ENCODE results near the gene ERICH6. TPM values are rescaled to one million over a fixed set of nuclear protein-coding genes. Genes with fewer than 3 reads are reported as not detected.

Gene ERICH6
- total RNA-seq, 1 donor from 2014 or later, result 0.31 TPM

DNA sequence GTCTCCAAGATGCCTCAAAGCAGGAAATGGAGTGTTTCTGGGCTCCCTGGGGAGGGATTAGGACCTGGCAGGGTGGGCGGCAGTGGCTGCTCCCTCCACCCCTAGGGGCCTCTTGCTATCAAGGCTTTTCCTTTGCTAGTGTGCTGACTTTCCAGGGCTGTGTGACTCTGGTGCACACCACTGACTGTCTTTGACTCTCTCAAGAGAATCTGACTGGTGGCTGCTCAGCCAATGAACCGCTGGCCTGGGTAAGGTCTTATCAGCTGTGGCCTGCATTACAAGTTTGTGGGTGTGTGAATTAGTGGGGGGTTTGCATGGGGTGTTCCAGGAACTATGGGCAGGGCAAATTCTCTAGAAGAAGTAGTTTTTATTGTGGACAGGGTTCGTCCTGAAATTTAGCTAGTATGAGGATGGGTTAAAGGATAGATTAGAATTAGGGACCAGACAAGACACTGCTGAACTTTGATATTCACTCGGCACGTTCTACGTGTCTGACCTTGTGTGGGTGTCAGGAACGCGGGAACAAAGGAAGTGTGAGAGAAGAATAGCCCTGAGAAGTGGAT, 29.7 kb upstream of the ERICH6 start:
- peaks cover 5% of the 10 kb centered on the region for H3K27me3 Mint-ChIP-seq (ENCODE audit: unreplicated experiment)
- no peaks in the 10 kb centered on the region for H3K36me3 Mint-ChIP-seq (ENCODE audit: low read depth, unreplicated experiment)
- no peak for DNase-seq (ENCODE audit: low spot score)
- H3K4me3 Mint-ChIP-seq (ENCODE audit: unreplicated experiment), result no peak overlapping the region
- TF ChIP-seq, protein P1, sequence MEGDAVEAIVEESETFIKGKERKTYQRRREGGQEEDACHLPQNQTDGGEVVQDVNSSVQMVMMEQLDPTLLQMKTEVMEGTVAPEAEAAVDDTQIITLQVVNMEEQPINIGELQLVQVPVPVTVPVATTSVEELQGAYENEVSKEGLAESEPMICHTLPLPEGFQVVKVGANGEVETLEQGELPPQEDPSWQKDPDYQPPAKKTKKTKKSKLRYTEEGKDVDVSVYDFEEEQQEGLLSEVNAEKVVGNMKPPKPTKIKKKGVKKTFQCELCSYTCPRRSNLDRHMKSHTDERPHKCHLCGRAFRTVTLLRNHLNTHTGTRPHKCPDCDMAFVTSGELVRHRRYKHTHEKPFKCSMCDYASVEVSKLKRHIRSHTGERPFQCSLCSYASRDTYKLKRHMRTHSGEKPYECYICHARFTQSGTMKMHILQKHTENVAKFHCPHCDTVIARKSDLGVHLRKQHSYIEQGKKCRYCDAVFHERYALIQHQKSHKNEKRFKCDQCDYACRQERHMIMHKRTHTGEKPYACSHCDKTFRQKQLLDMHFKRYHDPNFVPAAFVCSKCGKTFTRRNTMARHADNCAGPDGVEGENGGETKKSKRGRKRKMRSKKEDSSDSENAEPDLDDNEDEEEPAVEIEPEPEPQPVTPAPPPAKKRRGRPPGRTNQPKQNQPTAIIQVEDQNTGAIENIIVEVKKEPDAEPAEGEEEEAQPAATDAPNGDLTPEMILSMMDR (IDR thresholded peaks at IDR 0.05; ENCODE audit: unreplicated experiment), result no peak
- peaks cover 6% of the 10 kb centered on the region for H3K4me1 Mint-ChIP-seq (ENCODE audit: unreplicated experiment)
- H3K27ac Mint-ChIP-seq (ENCODE audit: unreplicated experiment), result no peak overlapping the region
- H3K9me3 Mint-ChIP-seq (ENCODE audit: unreplicated experiment), result no peaks in the 10 kb centered on the region

DNA sequence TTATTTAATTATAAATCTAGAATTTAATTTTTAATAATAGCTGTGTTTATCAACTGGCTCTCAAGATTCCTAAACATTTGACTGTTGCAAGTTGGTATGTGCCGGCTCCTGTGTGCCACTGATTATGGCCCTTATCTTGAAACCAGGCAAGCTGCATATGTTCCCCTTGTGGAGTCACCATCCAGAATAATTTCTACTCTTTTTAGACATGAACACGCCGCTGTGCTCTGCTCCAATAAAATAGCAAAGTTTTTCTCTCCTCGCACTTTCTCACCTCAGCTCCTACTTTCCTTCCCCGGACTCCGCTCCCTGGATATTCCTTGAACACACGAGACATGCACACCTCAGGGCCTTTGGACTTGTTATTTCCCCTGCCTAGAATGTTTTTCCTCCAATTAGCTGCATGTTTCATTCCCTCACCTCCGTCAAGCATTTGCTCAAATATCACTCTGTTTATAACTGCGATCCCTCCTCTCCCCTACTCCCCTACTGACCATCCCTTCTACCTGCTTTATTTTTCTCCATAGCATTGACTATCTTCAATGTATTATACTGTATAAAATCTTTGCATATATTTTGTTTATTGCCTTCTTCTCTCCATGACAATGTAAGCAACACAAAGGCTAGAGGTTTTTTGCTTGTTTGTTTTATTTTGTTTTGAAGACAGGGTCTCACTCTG, 26.1 kb upstream of the ERICH6 start:
- Mint-ChIP-seq H3K9me3 (ENCODE audit: unreplicated experiment) (no peaks in the 10 kb centered on the region), H3K27me3 (ENCODE audit: unreplicated experiment) (peaks cover 10% of the 10 kb centered on the region), H3K27ac (ENCODE audit: unreplicated experiment) (no peak overlapping the region), H3K4me3 (ENCODE audit: unreplicated experiment) (no peak overlapping the region), H3K36me3 (ENCODE audit: low read depth, unreplicated experiment) (no peaks in the 10 kb centered on the region), H3K4me1 (ENCODE audit: unreplicated experiment) (peaks cover 15% of the 10 kb centered on the region)
- DNase-seq (ENCODE audit: low spot score), result no peak
- TF ChIP-seq, protein P1 (IDR thresholded peaks at IDR 0.05; ENCODE audit: unreplicated experiment), result no peak

DNA sequence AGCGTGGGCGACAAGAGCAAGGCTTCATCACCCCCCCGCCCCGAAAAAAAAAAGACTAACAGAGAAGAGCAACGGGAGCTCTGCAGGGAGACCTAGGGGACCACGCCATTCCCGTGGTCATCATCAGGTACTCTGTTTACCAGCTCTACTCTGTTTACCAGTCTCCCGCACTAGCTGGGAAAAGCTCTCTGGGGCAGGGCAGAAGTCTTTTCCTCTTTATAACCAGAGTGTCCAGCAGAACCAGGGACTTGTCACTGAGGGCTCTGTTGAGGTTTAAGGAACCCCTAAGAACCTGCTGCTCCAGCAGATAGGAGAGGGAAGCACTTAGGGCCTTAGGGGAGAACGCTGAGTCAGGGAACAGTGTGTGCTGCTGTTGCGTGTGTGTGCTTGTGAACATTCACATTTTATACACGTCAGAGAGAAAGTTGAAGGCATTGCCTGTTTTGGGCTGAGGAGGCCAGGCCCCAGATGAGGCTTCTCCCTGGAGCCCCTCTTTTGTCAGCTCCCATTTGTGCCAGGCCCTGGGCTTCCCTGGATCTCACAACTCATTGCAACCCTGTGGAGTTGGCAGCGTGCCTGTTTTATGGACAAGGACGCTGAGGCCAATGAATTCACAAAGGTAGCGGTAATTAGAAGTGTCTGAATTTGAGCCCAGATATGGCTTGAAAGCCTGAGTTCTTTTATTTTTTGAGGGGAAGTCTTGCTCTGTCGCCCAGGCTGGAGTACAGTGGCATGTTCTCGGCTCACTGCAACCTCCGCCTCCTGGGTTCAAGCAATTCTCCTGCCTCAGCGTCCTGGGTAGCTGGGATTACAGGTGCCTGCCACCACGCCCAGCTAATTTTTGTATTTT, 24.2 kb upstream of the ERICH6 start:
- Mint-ChIP-seq H3K36me3 (ENCODE audit: low read depth, unreplicated experiment) (no peaks in the 10 kb centered on the region), H3K27me3 (ENCODE audit: unreplicated experiment) (peaks cover 8% of the 10 kb centered on the region), H3K27ac (ENCODE audit: unreplicated experiment) (no peak overlapping the region), H3K9me3 (ENCODE audit: unreplicated experiment) (no peaks in the 10 kb centered on the region), H3K4me3 (ENCODE audit: unreplicated experiment) (no peak overlapping the region), H3K4me1 (ENCODE audit: unreplicated experiment) (peaks cover 14% of the 10 kb centered on the region)
- DNase-seq (ENCODE audit: low spot score), result no peak
- TF ChIP-seq, protein P1 (IDR thresholded peaks at IDR 0.05; ENCODE audit: unreplicated experiment), result no peak

DNA sequence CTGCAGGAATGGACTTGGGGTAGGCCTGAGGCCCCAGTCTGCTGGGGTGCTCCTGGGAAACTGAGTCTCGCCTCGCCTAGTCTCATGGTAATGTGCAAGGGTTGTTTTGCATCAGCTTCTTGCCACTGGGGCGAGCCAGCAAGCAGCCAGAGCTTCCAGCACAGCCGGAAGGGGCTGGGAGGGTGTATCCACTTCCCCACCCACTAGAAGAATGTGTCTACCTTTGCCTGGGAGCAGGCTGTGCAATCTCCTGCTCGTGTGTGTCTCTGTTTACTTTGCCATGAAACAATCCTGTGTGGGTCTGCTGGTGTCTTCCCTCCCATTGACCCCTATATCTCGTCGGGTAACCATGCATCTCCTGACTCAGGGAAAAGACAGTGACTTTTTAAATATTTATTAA, 21.8 kb upstream of the ERICH6 start:
- H3K27ac Mint-ChIP-seq (ENCODE audit: unreplicated experiment), result no peak overlapping the region
- H3K27me3 Mint-ChIP-seq (ENCODE audit: unreplicated experiment), result peaks cover 8% of the 10 kb centered on the region
- no peak overlapping the region for H3K4me3 Mint-ChIP-seq (ENCODE audit: unreplicated experiment)
- peaks cover 17% of the 10 kb centered on the region for H3K4me1 Mint-ChIP-seq (ENCODE audit: unreplicated experiment)
- no peaks in the 10 kb centered on the region for H3K9me3 Mint-ChIP-seq (ENCODE audit: unreplicated experiment)
- DNase-seq (ENCODE audit: low spot score), result no peak
- TF ChIP-seq, protein P1 (IDR thresholded peaks at IDR 0.05; ENCODE audit: unreplicated experiment), result no peak
- no peaks in the 10 kb centered on the region for H3K36me3 Mint-ChIP-seq (ENCODE audit: low read depth, unreplicated experiment)

All from endothelial cell (in vitro differentiated cells).